Lower leg skin (tissue), 3 donors: ENCODE results near the gene PLEKHM3.

Source experiments
- POLR2A ChIP-seq, 2 donors: fragments of 450-650 bp; IDR thresholded peaks; one replicate each; pipeline ENCODE4 v1.6.1; 2016 to 2017; ENCODE audit warnings: antibody characterized with exemption in 2 of 2, mild to moderate bottlenecking in 1 of 2, moderate library complexity in 1 of 2
- TF ChIP-seq, protein P1 (sequence below), 3 donors: fragments of 450-650 bp; IDR thresholded peaks; one replicate each; pipeline ENCODE4 v1.5.1; 2016; ENCODE audit warnings: antibody characterized with exemption in 3 of 3, mild to moderate bottlenecking in 3 of 3, moderate library complexity in 2 of 3

- TF ChIP-seq, protein P1, sequence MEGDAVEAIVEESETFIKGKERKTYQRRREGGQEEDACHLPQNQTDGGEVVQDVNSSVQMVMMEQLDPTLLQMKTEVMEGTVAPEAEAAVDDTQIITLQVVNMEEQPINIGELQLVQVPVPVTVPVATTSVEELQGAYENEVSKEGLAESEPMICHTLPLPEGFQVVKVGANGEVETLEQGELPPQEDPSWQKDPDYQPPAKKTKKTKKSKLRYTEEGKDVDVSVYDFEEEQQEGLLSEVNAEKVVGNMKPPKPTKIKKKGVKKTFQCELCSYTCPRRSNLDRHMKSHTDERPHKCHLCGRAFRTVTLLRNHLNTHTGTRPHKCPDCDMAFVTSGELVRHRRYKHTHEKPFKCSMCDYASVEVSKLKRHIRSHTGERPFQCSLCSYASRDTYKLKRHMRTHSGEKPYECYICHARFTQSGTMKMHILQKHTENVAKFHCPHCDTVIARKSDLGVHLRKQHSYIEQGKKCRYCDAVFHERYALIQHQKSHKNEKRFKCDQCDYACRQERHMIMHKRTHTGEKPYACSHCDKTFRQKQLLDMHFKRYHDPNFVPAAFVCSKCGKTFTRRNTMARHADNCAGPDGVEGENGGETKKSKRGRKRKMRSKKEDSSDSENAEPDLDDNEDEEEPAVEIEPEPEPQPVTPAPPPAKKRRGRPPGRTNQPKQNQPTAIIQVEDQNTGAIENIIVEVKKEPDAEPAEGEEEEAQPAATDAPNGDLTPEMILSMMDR (IDR thresholded peaks at IDR 0.05) = no peak
- TF ChIP-seq POLR2A (IDR thresholded peaks at IDR 0.05) = no peak
Observed at GRCh38 chr2:208036357-208036756, 11.0 kb upstream of the PLEKHM3 start.
